Gastrocnemius medialis (tissue), 4 donors: ENCODE results near the gene RNASEH1.

Experiments used
- CTCF ChIP-seq, 5 experiments: fragments of 450-650 bp in 3 of 5; fragments of 200-600 bp in 2 of 5; sonication (generic) in 2 of 5; IDR thresholded peaks in 4 of 5; conservative IDR thresholded peaks in 1 of 5; 1 replicate in 4 of 5; 2 replicates in 1 of 5; pipeline ENCODE4 v1.5.1; 2016 to 2019; ENCODE audit warnings: antibody characterized with exemption in 5 of 5, mild to moderate bottlenecking in 3 of 5, moderate library complexity in 3 of 5
- POLR2A ChIP-seq, 2 donors: fragments of 450-650 bp; IDR thresholded peaks; one replicate each; pipeline ENCODE4 v1.6.1; 2017; ENCODE audit warnings: antibody characterized with exemption in 2 of 2, mild to moderate bottlenecking in 2 of 2, moderate library complexity in 2 of 2

- TF ChIP-seq POLR2A (IDR thresholded peaks at IDR 0.05) (no peak), CTCF (IDR thresholded peaks at IDR 0.05 in 4 of 5, conservative IDR thresholded peaks at IDR 0.05 in 1 of 5) (no peak)
Observed at GRCh38 chr2:3587432-3587831, 29.3 kb upstream of the RNASEH1 start.
